ENCODE data around the gene ZNF180. TPM values are rescaled to one million over a fixed set of nuclear protein-coding genes. Genes with fewer than 3 reads are reported as not detected.

ZNF180 gene
- total RNA-seq, 1 donor from 2014 or later: 17.9 TPM

DNA sequence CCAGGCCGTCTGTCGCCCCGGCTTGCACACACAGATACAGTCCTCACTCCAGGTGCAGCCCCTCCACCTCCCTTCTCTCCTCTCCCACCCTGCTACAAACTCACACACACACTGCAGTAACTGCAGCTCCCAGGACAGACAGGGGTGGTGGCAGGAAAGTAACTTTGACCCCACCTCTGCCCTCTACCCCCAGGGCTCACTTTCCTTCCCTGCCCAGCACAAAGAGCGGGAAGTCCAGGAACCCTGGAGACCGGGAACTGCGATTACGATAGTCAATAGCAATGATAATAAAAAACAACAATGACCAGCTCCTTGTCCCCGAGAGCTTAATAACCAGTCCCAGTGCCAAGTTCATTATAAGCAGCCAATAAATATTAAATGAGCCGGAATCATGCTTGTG is 29.2 kb upstream of the ZNF180 start, which contains the start of gene CEACAM20:
TSS of gene CEACAM20 (minus strand) at position 140 of the 400 bp plus-strand sequence. CDS start 166 bp downstream, outside the sequence.
- Mint-ChIP-seq H3K27ac (peak within 1 kb of the TSS; percentile 42), H3K36me3 (ENCODE audit: insufficient read depth) (no peaks in the 10 kb centered on the region), H3K4me3 (ENCODE audit: low read depth) (no peak within 1 kb of the TSS), H3K9me3 (ENCODE audit: low read depth) (no peaks in the 10 kb centered on the region), H3K4me1 (ENCODE audit: low read depth) (no peaks in the 10 kb centered on the region), H3K27me3 (peaks cover 63% of the 10 kb centered on the region)
- DNase-seq (ENCODE audit: low spot score, unreplicated experiment): no peak
- TF ChIP-seq, protein P1, sequence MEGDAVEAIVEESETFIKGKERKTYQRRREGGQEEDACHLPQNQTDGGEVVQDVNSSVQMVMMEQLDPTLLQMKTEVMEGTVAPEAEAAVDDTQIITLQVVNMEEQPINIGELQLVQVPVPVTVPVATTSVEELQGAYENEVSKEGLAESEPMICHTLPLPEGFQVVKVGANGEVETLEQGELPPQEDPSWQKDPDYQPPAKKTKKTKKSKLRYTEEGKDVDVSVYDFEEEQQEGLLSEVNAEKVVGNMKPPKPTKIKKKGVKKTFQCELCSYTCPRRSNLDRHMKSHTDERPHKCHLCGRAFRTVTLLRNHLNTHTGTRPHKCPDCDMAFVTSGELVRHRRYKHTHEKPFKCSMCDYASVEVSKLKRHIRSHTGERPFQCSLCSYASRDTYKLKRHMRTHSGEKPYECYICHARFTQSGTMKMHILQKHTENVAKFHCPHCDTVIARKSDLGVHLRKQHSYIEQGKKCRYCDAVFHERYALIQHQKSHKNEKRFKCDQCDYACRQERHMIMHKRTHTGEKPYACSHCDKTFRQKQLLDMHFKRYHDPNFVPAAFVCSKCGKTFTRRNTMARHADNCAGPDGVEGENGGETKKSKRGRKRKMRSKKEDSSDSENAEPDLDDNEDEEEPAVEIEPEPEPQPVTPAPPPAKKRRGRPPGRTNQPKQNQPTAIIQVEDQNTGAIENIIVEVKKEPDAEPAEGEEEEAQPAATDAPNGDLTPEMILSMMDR (IDR thresholded peaks at IDR 0.05; ENCODE audit: unreplicated experiment): no peak

DNA sequence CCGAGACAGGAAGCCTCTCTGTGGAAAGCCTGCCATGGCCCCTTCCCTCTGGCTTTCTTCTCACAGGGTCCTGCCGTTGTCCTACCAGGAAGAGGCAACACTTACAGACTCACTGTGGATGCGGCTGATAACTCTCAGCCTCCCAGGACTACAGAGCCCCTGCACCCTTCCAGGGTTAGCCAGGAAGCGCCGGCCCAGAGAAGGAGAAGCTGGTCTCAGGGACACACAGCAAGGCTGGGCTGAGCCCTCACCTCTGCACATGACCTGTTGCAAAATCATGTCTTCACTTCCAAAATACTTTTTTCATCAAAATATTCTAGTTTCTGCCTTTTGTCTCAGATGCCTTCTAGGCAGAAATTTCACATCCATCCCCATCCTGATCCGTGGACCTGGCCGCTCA is 27.2 kb upstream of the ZNF180 start:
- Mint-ChIP-seq H3K36me3 (ENCODE audit: insufficient read depth) (no peaks in the 10 kb centered on the region), H3K27ac (no peak overlapping the region), H3K9me3 (ENCODE audit: low read depth) (no peaks in the 10 kb centered on the region), H3K4me1 (ENCODE audit: low read depth) (no peaks in the 10 kb centered on the region), H3K4me3 (ENCODE audit: low read depth) (no peak overlapping the region), H3K27me3 (peaks cover 61% of the 10 kb centered on the region)
- TF ChIP-seq, protein P1 (IDR thresholded peaks at IDR 0.05; ENCODE audit: unreplicated experiment): no peak
- no peak for DNase-seq (ENCODE audit: low spot score, unreplicated experiment)

DNA sequence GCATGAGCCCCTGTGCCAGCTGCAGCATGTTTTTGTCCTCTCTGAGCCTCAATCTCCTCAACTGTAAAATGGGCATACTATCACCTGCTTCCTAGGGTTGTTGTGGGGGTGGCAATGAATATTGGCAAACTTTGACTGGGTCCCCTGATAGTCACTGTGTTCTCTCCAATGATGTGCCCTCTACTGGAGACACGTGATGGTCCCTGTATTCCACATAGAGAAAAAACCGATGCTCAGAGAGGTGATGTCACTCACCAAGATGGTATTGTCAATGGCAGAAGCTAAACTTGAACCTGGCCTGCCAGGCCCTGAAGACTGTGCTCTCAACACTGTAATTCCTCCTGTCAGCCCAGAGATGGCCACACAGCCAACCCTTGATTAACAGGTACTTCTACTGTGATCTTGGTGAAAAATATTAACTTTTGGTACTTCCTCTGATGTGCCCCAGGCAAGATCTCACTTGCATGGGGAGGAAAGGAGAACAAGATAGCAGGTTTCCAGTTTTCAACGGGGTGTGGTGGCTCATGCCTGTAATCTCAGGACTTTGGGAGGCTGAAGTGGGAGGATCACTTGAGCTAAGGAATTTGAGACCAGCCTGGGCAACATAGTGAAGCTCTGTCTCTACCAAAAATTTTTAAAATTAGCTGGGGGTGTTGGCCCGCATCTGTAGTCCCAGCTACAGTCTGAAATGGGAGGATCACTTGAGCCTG is 25.6 kb upstream of the ZNF180 start:
- H3K27ac Mint-ChIP-seq: no peak overlapping the region
- peaks cover 51% of the 10 kb centered on the region for H3K27me3 Mint-ChIP-seq
- no peaks in the 10 kb centered on the region for H3K9me3 Mint-ChIP-seq (ENCODE audit: low read depth)
- DNase-seq (ENCODE audit: low spot score, unreplicated experiment): no peak
- H3K36me3 Mint-ChIP-seq (ENCODE audit: insufficient read depth): no peaks in the 10 kb centered on the region
- TF ChIP-seq, protein P1 (IDR thresholded peaks at IDR 0.05; ENCODE audit: unreplicated experiment): no peak
- no peaks in the 10 kb centered on the region for H3K4me1 Mint-ChIP-seq (ENCODE audit: low read depth)
- H3K4me3 Mint-ChIP-seq (ENCODE audit: low read depth): no peak overlapping the region

DNA sequence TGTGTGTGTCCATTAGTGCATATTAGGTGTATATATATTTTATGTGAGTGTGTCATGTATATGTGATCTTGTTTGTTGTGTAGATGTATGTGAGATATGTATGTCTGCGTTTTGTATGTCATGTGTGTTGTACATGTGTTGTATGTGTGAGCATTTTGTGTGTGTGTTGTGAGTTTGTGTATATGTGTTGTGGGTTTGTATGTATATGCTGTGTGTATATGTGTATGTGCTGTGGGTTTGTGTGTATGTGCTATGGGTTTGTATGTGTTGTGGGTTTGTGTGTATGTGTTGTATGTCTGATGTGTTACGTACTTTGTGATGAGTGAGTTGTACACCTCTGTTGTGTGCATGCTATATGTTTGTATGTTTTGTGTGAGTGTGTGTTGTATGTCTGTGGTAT is 21.0 kb upstream of the ZNF180 start:
- H3K4me3 Mint-ChIP-seq (ENCODE audit: low read depth): no peak overlapping the region
- DNase-seq (ENCODE audit: low spot score, unreplicated experiment): no peak
- no peaks in the 10 kb centered on the region for H3K36me3 Mint-ChIP-seq (ENCODE audit: insufficient read depth)
- H3K9me3 Mint-ChIP-seq (ENCODE audit: low read depth): no peaks in the 10 kb centered on the region
- H3K4me1 Mint-ChIP-seq (ENCODE audit: low read depth): no peaks in the 10 kb centered on the region
- H3K27ac Mint-ChIP-seq: no peak overlapping the region
- TF ChIP-seq, protein P1 (IDR thresholded peaks at IDR 0.05; ENCODE audit: unreplicated experiment): no peak
- peaks cover 18% of the 10 kb centered on the region for H3K27me3 Mint-ChIP-seq

DNA sequence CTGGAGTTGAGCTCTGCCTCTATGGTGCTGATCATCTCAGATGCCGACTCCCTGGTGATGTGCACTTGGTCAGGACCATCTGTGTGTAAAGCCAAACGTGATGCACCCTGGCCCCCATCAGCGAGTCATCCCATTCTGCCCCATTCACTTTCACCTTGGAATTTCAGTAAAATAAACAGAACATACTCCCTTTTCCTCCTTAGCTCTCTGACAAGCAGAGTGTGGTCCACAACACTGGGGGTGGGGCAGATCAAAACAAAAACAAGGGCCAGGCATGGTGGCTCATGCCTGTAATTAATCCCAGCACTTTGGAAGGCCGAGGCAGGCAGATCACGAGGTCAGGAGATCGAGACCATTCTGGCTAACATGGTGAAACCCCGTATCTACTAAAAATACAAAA is 16.8 kb upstream of the ZNF180 start:
- no peaks in the 10 kb centered on the region for H3K9me3 Mint-ChIP-seq (ENCODE audit: low read depth)
- H3K36me3 Mint-ChIP-seq (ENCODE audit: insufficient read depth): no peaks in the 10 kb centered on the region
- H3K4me1 Mint-ChIP-seq (ENCODE audit: low read depth): no peaks in the 10 kb centered on the region
- TF ChIP-seq, protein P1 (IDR thresholded peaks at IDR 0.05; ENCODE audit: unreplicated experiment): no peak
- no peak overlapping the region for H3K27ac Mint-ChIP-seq
- no peak for DNase-seq (ENCODE audit: low spot score, unreplicated experiment)
- no peak overlapping the region for H3K4me3 Mint-ChIP-seq (ENCODE audit: low read depth)
- peaks cover 9% of the 10 kb centered on the region for H3K27me3 Mint-ChIP-seq
